Endothelial cell of umbilical vein (primary cell): ENCODE results near the gene RCOR3.
"Not testable (repeated sequence)": the region's sequence is repeated elsewhere in the genome, so short reads cannot be mapped to it uniquely, and the experiment has no call there.

Source experiments
- EZH2 ChIP-seq: IDR thresholded peaks from 2 replicates; pipeline ENCODE4 v1.6.1; 2012; ENCODE audit warnings: borderline replicate concordance, low read depth, mild to moderate bottlenecking, moderate library complexity, low read length, inconsistent platforms; ENCODE audit not compliant: severe bottlenecking
- MYC ChIP-seq: IDR thresholded peaks from one replicate; pipeline ENCODE4 v1.6.1; 2011; ENCODE audit warnings: mild to moderate bottlenecking, low read depth, low read length
- POLR2A ChIP-seq: IDR thresholded peaks from 2 replicates; pipeline ENCODE4 v1.6.1; 2012; ENCODE audit warnings: low read depth, mild to moderate bottlenecking, control low read depth, low read length
- POLR2AphosphoS5 ChIP-seq: IDR thresholded peaks from 2 replicates; pipeline ENCODE4 v1.6.1; 2012; ENCODE audit warnings: low read depth, mild to moderate bottlenecking, control low read depth, low read length, moderate library complexity; ENCODE audit not compliant: insufficient read depth
- TF ChIP-seq, protein P1 (sequence below), 2 donors: IDR thresholded peaks; 1 replicate in 1 of 2; 2 replicates in 1 of 2; pipeline ENCODE4 v1.5.1; 2011; ENCODE audit warnings: low read length in 2 of 2, mild to moderate bottlenecking in 2 of 2, moderate library complexity in 2 of 2, control low read depth in 1 of 2, inconsistent platforms in 1 of 2, low read depth in 1 of 2; ENCODE audit not compliant: insufficient read depth in 1 of 2; ENCODE audit errors: extremely low read depth in 1 of 2
- TF ChIP-seq, protein P2 (sequence below): IDR thresholded peaks from 2 replicates; pipeline ENCODE4 v1.6.1; 2011; ENCODE audit not compliant: insufficient read depth, insufficient read length

DNA sequence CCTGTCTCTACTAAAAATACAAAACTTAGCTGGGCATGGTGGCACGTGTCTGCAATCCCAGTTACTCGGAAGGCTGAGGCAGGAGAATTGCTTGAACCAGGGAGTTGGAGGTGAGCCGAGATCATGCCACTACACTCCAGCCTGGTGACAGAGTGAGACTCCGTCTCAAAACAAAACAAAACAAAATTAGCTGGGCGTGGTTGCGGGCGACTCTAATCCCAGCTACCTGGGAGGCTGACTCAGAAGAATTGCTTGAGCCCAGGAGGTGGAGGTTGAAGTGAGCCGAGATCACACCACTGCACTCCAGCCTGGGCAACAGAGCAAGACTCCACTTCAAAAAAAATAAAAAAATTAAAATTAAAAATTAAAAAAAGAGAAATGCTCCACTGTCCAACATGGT, 18.6 kb upstream of the RCOR3 start:
- not testable (repeated sequence) for TF ChIP-seq POLR2AphosphoS5, MYC, EZH2, POLR2A
- TF ChIP-seq, protein P1, sequence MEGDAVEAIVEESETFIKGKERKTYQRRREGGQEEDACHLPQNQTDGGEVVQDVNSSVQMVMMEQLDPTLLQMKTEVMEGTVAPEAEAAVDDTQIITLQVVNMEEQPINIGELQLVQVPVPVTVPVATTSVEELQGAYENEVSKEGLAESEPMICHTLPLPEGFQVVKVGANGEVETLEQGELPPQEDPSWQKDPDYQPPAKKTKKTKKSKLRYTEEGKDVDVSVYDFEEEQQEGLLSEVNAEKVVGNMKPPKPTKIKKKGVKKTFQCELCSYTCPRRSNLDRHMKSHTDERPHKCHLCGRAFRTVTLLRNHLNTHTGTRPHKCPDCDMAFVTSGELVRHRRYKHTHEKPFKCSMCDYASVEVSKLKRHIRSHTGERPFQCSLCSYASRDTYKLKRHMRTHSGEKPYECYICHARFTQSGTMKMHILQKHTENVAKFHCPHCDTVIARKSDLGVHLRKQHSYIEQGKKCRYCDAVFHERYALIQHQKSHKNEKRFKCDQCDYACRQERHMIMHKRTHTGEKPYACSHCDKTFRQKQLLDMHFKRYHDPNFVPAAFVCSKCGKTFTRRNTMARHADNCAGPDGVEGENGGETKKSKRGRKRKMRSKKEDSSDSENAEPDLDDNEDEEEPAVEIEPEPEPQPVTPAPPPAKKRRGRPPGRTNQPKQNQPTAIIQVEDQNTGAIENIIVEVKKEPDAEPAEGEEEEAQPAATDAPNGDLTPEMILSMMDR (IDR thresholded peaks at IDR 0.05; ENCODE audit: extremely low read depth in 1 of 2, insufficient read depth in 1 of 2, low read depth in 1 of 2, low read length in 2 of 2), result not testable (repeated sequence)
- TF ChIP-seq, protein P2, sequence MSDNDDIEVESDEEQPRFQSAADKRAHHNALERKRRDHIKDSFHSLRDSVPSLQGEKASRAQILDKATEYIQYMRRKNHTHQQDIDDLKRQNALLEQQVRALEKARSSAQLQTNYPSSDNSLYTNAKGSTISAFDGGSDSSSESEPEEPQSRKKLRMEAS, result not testable (repeated sequence)
